HepG2 (cell line): ENCODE data around the gene GTF2I. TPM values are rescaled to one million over a fixed set of nuclear protein-coding genes. Genes with fewer than 3 reads are reported as not detected.

Experiments used
- AHR ChIP-seq: IDR thresholded peaks from 2 replicates; pipeline ENCODE4 v1.6.1; 2018; ENCODE audit warnings: missing genetic modification reagents, missing compliant biosample characterization
- ATF7 ChIP-seq, 2 experiments: fragments of 450-650 bp in 1 of 2; sonication (generic) in 1 of 2; formaldehyde crosslinking in 1 of 2; IDR thresholded peaks; 2 replicates each; pipeline versions ENCODE4 v1.4.0 to v1.6.1; 2016 to 2020; ENCODE audit warnings: antibody characterized with exemption in 1 of 2, mild to moderate bottlenecking in 1 of 2, missing genetic modification reagents in 1 of 2
- ATRX ChIP-seq: sonication (generic); formaldehyde crosslinking; IDR thresholded peaks from 2 replicates; pipeline ENCODE4 v1.4.0; 2020; ENCODE audit warnings: missing genetic modification reagents, borderline replicate concordance
- FOXJ3 ChIP-seq: sonication (generic); formaldehyde crosslinking; IDR thresholded peaks from 2 replicates; pipeline ENCODE4 v1.4.0; 2020; ENCODE audit warnings: missing genetic modification reagents, mild to moderate bottlenecking, borderline replicate concordance
- HDAC1 ChIP-seq: sonication (generic); formaldehyde crosslinking; IDR thresholded peaks from 2 replicates; pipeline ENCODE4 v1.5.1; 2020; ENCODE audit warnings: mild to moderate bottlenecking, missing genetic modification reagents
- MED8 ChIP-seq: sonication (generic); formaldehyde crosslinking; IDR thresholded peaks from 2 replicates; pipeline ENCODE4 v1.8.1; 2023; ENCODE audit warnings: mild to moderate bottlenecking, missing genetic modification reagents; ENCODE audit not compliant: insufficient replicate concordance
- MIXL1 ChIP-seq: IDR thresholded peaks from 2 replicates; pipeline ENCODE4 v1.6.1; 2016
- MXD3 ChIP-seq: IDR thresholded peaks from 2 replicates; pipeline ENCODE4 v1.6.1; 2016; ENCODE audit warnings: mild to moderate bottlenecking, missing biosample characterization, missing genetic modification reagents
- NFYC ChIP-seq: IDR thresholded peaks from 2 replicates; pipeline ENCODE4 v1.6.1; 2016; ENCODE audit warnings: missing genetic modification reagents, missing compliant biosample characterization
- POGK ChIP-seq: sonication (generic); formaldehyde crosslinking; conservative IDR thresholded peaks from 2 replicates; pipeline ENCODE4 v1.8.0; 2022; ENCODE audit warnings: mild to moderate bottlenecking, moderate library complexity, missing genetic modification reagents
- SNAPC5 ChIP-seq: sonication (generic); formaldehyde crosslinking; IDR thresholded peaks from 2 replicates; pipeline ENCODE4 v1.8.1; 2023; ENCODE audit warnings: mild to moderate bottlenecking, missing genetic modification reagents, borderline replicate concordance
- STAT5B ChIP-seq: sonication (generic); formaldehyde crosslinking; IDR thresholded peaks from 2 replicates; pipeline ENCODE4 v1.4.0; 2020; ENCODE audit warnings: missing genetic modification reagents
- XRCC5 ChIP-seq: fragments of 200-400 bp; formaldehyde crosslinking; optimal IDR thresholded peaks from 2 replicates; pipeline ENCODE3; 2017; ENCODE audit warnings: mild to moderate bottlenecking, low read length
- ZFP36 ChIP-seq: fragments of 150-350 bp; IDR thresholded peaks from 2 replicates; pipeline ENCODE4 v1.6.1; 2018; ENCODE audit warnings: borderline replicate concordance, low read length, low read depth; ENCODE audit not compliant: partially characterized antibody
- ZNF264 ChIP-seq: sonication (generic); formaldehyde crosslinking; IDR thresholded peaks from 2 replicates; pipeline ENCODE4 v1.4.0; 2020; ENCODE audit warnings: missing genetic modification reagents
- ZNF615 ChIP-seq: sonication (generic); formaldehyde crosslinking; IDR thresholded peaks from 2 replicates; pipeline ENCODE4 v1.5.0; 2020; ENCODE audit warnings: mild to moderate bottlenecking, missing genetic modification reagents, borderline replicate concordance
- ZSCAN30 ChIP-seq: sonication (generic); formaldehyde crosslinking; IDR thresholded peaks from 2 replicates; pipeline ENCODE4 v1.5.0; 2020; ENCODE audit warnings: mild to moderate bottlenecking, missing genetic modification reagents
- polyA plus RNA-seq, 8 experiments: library from polyadenylated mRNA; depleted of rRNA in 3 of 8; stranded (reverse) in 7 of 8; unstranded in 1 of 8; fragments of >200 nt; fragmentation: Illumina TruSeq in 4 of 8; extraction: Trizol in 4 of 8; gene quantifications; 2 replicates each; pipeline versions ENCODE4 v1.2.1 to v1.2.3, GENCODE V29; 2011 to 2016; ENCODE audit warnings: low read depth in 4 of 8, missing spikeins in 1 of 8, mixed read lengths in 1 of 8; ENCODE audit not compliant: insufficient read depth in 1 of 8
- total RNA-seq, 5 experiments: library from RNA; depleted of rRNA; stranded (reverse); fragments of >200 nt; fragmentation: Illumina TruSeq; extraction: Trizol; gene quantifications; 2 replicates each; pipeline ENCODE4 v1.2.3, GENCODE V29; 2016; ENCODE audit warnings: low read depth in 1 of 5
- TF ChIP-seq, protein P1 (sequence below): sonication (generic); formaldehyde crosslinking; IDR thresholded peaks from 2 replicates; pipeline ENCODE4 v1.8.1; 2023; ENCODE audit warnings: mild to moderate bottlenecking, inconsistent platforms, moderate library complexity, missing genetic modification reagents, borderline replicate concordance
- TF ChIP-seq, protein P2 (sequence below): sonication (generic); formaldehyde crosslinking; conservative IDR thresholded peaks from 2 replicates; pipeline ENCODE4 v1.4.0; 2020; ENCODE audit warnings: mild to moderate bottlenecking, missing genetic modification reagents, moderate library complexity

GTF2I gene
- total and polyA plus RNA-seq, 2 of the 13 experiments (the other 11 are each of a cell fraction or from before 2014, with no cell fraction given) = 74.6 to 125 TPM

- TF ChIP-seq POGK = peak; percentile 17; the same call in 1 of the 2 replicates
- TF ChIP-seq MIXL1 (CRISPR knock-in tag) = 0 out of 2 replicates have a peak, but pooled peaks have one; percentile 41
- TF ChIP-seq MXD3 (CRISPR knock-in tag) = peak; percentile 47
- TF ChIP-seq ATF7 (IDR thresholded peaks at IDR 0.05) = no peak
- TF ChIP-seq ATF7 (CRISPR knock-in tag; IDR thresholded peaks at IDR 0.05) = no peak
- TF ChIP-seq, protein P1, sequence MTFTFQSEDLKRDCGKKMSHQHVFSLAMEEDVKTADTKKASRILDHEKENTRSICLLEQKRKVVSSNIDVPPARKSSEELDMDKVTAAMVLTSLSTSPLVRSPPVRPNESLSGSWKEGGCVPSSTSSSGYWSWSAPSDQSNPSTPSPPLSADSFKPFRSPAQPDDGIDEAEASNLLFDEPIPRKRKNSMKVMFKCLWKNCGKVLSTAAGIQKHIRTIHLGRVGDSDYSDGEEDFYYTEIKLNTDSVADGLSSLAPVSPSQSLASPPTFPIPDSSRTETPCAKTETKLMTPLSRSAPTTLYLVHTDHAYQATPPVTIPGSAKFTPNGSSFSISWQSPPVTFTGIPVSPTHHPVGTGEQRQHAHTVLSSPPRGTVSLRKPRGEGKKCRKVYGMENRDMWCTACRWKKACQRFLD (CRISPR knock-in tag) = no peak
- TF ChIP-seq ZSCAN30 (CRISPR knock-in tag) = no peak
- TF ChIP-seq MED8 (CRISPR knock-in tag) = peak; percentile 80
- no peak for TF ChIP-seq ZFP36
- TF ChIP-seq ZNF264 (CRISPR knock-in tag) = no peak
- TF ChIP-seq FOXJ3 (CRISPR knock-in tag) = no peak
- peak; percentile 41; the same call in 1 of the 2 replicates for TF ChIP-seq NFYC (CRISPR knock-in tag)
- no peak for TF ChIP-seq SNAPC5 (CRISPR knock-in tag)
- no peak for TF ChIP-seq STAT5B (CRISPR knock-in tag)
- TF ChIP-seq ZNF615 (CRISPR knock-in tag) = no peak
- peak; percentile 60; the same call in 1 of the 2 replicates for TF ChIP-seq HDAC1 (CRISPR knock-in tag)
- peak; percentile 69; the same call in 1 of the 2 replicates for TF ChIP-seq AHR (CRISPR knock-in tag)
- TF ChIP-seq ATRX (CRISPR knock-in tag) = no peak
- TF ChIP-seq, protein P2, sequence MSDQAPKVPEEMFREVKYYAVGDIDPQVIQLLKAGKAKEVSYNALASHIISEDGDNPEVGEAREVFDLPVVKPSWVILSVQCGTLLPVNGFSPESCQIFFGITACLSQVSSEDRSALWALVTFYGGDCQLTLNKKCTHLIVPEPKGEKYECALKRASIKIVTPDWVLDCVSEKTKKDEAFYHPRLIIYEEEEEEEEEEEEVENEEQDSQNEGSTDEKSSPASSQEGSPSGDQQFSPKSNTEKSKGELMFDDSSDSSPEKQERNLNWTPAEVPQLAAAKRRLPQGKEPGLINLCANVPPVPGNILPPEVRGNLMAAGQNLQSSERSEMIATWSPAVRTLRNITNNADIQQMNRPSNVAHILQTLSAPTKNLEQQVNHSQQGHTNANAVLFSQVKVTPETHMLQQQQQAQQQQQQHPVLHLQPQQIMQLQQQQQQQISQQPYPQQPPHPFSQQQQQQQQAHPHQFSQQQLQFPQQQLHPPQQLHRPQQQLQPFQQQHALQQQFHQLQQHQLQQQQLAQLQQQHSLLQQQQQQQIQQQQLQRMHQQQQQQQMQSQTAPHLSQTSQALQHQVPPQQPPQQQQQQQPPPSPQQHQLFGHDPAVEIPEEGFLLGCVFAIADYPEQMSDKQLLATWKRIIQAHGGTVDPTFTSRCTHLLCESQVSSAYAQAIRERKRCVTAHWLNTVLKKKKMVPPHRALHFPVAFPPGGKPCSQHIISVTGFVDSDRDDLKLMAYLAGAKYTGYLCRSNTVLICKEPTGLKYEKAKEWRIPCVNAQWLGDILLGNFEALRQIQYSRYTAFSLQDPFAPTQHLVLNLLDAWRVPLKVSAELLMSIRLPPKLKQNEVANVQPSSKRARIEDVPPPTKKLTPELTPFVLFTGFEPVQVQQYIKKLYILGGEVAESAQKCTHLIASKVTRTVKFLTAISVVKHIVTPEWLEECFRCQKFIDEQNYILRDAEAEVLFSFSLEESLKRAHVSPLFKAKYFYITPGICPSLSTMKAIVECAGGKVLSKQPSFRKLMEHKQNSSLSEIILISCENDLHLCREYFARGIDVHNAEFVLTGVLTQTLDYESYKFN (CRISPR knock-in tag) = peak; percentile 30; the same call in 1 of the 2 replicates
- TF ChIP-seq XRCC5 = peak; percentile 11
Measured at GRCh38 chr7:74656837-74657691, 454 bp upstream of the GTF2I start (continued).
